ENCODE measurements around the gene OR6K2.
"Not testable (repeated sequence)": the region's sequence is repeated elsewhere in the genome, so short reads cannot be mapped to it uniquely, and the experiment has no call there.

Gene OR6K2

DNA sequence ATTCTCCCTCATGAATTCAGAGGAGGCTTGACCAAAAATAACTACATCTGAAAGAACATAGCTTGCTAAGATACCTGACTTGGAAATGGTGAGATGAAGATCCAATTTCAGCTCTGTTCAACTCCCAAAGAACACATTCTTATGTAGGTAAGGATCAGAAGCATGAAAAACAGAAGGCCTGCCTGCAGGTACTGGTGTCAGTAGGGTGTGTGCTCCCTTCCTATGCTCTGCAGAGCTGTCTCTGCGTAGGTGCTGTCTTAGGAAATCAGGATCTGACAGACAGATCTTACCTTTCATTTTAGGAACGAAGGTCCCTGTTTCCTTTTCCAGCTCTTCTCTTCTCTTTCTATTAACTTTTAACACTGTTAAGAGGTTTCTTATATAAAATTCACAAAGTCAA is 5.6 kb upstream of the OR6K2 start:
- no peak for DNase-seq (ENCODE audit: extremely low spot score)
- ChIA-PET CTCF (no interaction called here), POLR2A (no interaction called here)
- TF ChIP-seq LEF1 (IDR thresholded peaks at IDR 0.05; ENCODE audit: borderline replicate concordance) (no peak), FOXK2 (IDR thresholded peaks at IDR 0.05) (no peak), L3MBTL2 (conservative IDR thresholded peaks at IDR 0.05) (no peak), BHLHE40 (IDR thresholded peaks at IDR 0.05; ENCODE audit: borderline replicate concordance) (no peak), FOXM1 (IDR thresholded peaks at IDR 0.05; ENCODE audit: borderline replicate concordance) (no peak), FOXA1 (IDR thresholded peaks at IDR 0.05) (no peak), PKNOX1 (IDR thresholded peaks at IDR 0.05) (no peak), ELF4 (IDR thresholded peaks at IDR 0.05) (no peak), HDGF (IDR thresholded peaks at IDR 0.05; ENCODE audit: borderline replicate concordance) (no peak), SP1 (IDR thresholded peaks at IDR 0.05) (no peak), ARNT (IDR thresholded peaks at IDR 0.05) (no peak), NFRKB (IDR thresholded peaks at IDR 0.05) (no peak)

GRCh38 chr1:158694596-158694995 is 5.9 kb downstream of the OR6K2 start:
- ChIA-PET CTCF (no interaction called here), POLR2A (no interaction called here)
- no peak for DNase-seq (ENCODE audit: extremely low spot score)
- TF ChIP-seq NFRKB (IDR thresholded peaks at IDR 0.05) (no peak), ARNT (IDR thresholded peaks at IDR 0.05) (no peak), SP1 (IDR thresholded peaks at IDR 0.05) (no peak), TARDBP (IDR thresholded peaks at IDR 0.05) (no peak), BHLHE40 (IDR thresholded peaks at IDR 0.05; ENCODE audit: borderline replicate concordance) (no peak), FOXM1 (IDR thresholded peaks at IDR 0.05; ENCODE audit: borderline replicate concordance) (no peak), LEF1 (IDR thresholded peaks at IDR 0.05; ENCODE audit: borderline replicate concordance) (no peak), HDGF (IDR thresholded peaks at IDR 0.05; ENCODE audit: borderline replicate concordance) (no peak), FOXK2 (IDR thresholded peaks at IDR 0.05) (no peak), PKNOX1 (IDR thresholded peaks at IDR 0.05) (no peak), SUZ12 (IDR thresholded peaks at IDR 0.05) (no peak)

GRCh38 chr1:158692356-158692755 is 8.1 kb downstream of the OR6K2 start:
- TF ChIP-seq ZNF384 (IDR thresholded peaks at IDR 0.05) (no peak), SUZ12 (IDR thresholded peaks at IDR 0.05) (no peak), CTBP1 (IDR thresholded peaks at IDR 0.05; ENCODE audit: borderline replicate concordance) (no peak), BHLHE40 (IDR thresholded peaks at IDR 0.05; ENCODE audit: borderline replicate concordance) (no peak), PKNOX1 (IDR thresholded peaks at IDR 0.05) (no peak), FOXK2 (IDR thresholded peaks at IDR 0.05) (no peak), L3MBTL2 (conservative IDR thresholded peaks at IDR 0.05) (no peak), NFRKB (IDR thresholded peaks at IDR 0.05) (no peak), FOXM1 (IDR thresholded peaks at IDR 0.05; ENCODE audit: borderline replicate concordance) (no peak), FOXA1 (IDR thresholded peaks at IDR 0.05) (no peak), SP1 (IDR thresholded peaks at IDR 0.05) (no peak), HDGF (IDR thresholded peaks at IDR 0.05; ENCODE audit: borderline replicate concordance) (no peak), ELF4 (IDR thresholded peaks at IDR 0.05) (no peak), ARNT (IDR thresholded peaks at IDR 0.05) (no peak), TARDBP (IDR thresholded peaks at IDR 0.05) (no peak)
- POLR2A ChIA-PET, result no interaction called here
- DNase-seq (ENCODE audit: extremely low spot score), result no peak
- CTCF ChIA-PET, result no interaction called here

GRCh38 chr1:158691907-158692306 is 8.5 kb downstream of the OR6K2 start:
- CTCF ChIA-PET, result no interaction called here
- no peak for TF ChIP-seq PKNOX1 (IDR thresholded peaks at IDR 0.05)
- TF ChIP-seq LEF1 (IDR thresholded peaks at IDR 0.05; ENCODE audit: borderline replicate concordance), result no peak
- no peak for TF ChIP-seq L3MBTL2 (conservative IDR thresholded peaks at IDR 0.05)
- no peak for TF ChIP-seq ELF4 (IDR thresholded peaks at IDR 0.05)
- no peak for TF ChIP-seq SP1 (IDR thresholded peaks at IDR 0.05)
- TF ChIP-seq CTBP1 (IDR thresholded peaks at IDR 0.05; ENCODE audit: borderline replicate concordance), result no peak
- no peak for TF ChIP-seq SUZ12 (IDR thresholded peaks at IDR 0.05)
- TF ChIP-seq ZNF384 (IDR thresholded peaks at IDR 0.05), result no peak
- TF ChIP-seq FOXK2 (IDR thresholded peaks at IDR 0.05), result no peak
- no peak for TF ChIP-seq FOXM1 (IDR thresholded peaks at IDR 0.05; ENCODE audit: borderline replicate concordance)
- TF ChIP-seq FOXA1 (IDR thresholded peaks at IDR 0.05), result no peak
- TF ChIP-seq TARDBP (IDR thresholded peaks at IDR 0.05), result no peak
- no peak for DNase-seq (ENCODE audit: extremely low spot score)
- POLR2A ChIA-PET, result no interaction called here

- DNase-seq (ENCODE audit: extremely low spot score); CTCF ChIA-PET; POLR2A ChIA-PET: not testable (repeated sequence)
Observed at GRCh38 chr1:158691149-158691548, 9.3 kb downstream of the OR6K2 start.

- no peak for TF ChIP-seq L3MBTL2 (conservative IDR thresholded peaks at IDR 0.05)
- ChIA-PET CTCF (no interaction called here), POLR2A (no interaction called here)
- DNase-seq (ENCODE audit: extremely low spot score), result no peak
Observed at GRCh38 chr1:158689875-158690274, 10.6 kb downstream of the OR6K2 start.

GRCh38 chr1:158689110-158689509 is 11.3 kb downstream of the OR6K2 start:
- CTCF ChIA-PET, result no interaction called here
- POLR2A ChIA-PET, result no interaction called here
- TF ChIP-seq PKNOX1 (IDR thresholded peaks at IDR 0.05), result no peak
- no peak for DNase-seq (ENCODE audit: extremely low spot score)

DNA sequence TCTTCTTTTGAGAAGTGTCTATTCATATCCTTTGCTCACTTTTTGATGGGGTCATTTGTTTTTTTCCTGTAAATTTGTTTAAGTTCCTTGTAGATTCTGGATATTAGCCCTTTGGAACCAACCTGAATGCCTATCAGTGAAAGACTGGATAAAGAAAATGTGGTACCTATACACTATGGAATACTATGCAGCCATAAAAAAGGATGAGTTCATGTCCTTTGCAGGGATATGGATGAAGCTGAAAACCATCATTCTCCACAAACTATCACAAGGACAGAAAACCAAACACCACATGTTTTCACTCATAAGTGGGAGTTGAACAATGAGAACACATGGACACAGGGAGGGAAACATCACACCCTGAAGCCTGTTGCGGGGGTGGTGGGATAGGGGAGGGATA is 12.1 kb downstream of the OR6K2 start:
- POLR2A ChIA-PET; DNase-seq (ENCODE audit: extremely low spot score); CTCF ChIA-PET: not testable (repeated sequence)

Data from HEK293T (cell line).